Left ventricle myocardium inferior (tissue), 1 donor: ENCODE measurements around the gene IGFBP7. TPM values are rescaled to one million over a fixed set of nuclear protein-coding genes. Genes with fewer than 3 reads are reported as not detected.

ENCODE experiments used
- DNase-seq: peaks from one replicate; pipeline ENCODE4 v3.0.0-alpha.2; 2020
- H3K27ac ChIP-seq: fragments of 200-600 bp; replicated peaks from 2 replicates; pipeline ENCODE4 v1.8.0; 2021
- H3K27me3 ChIP-seq: fragments of 200-600 bp; 2 replicates; pipeline ENCODE4 v1.8.0; 2021; ENCODE audit warnings: low read depth
- H3K36me3 ChIP-seq: fragments of 200-600 bp; 2 replicates; pipeline ENCODE4 v1.8.0; 2021
- H3K4me1 ChIP-seq: fragments of 200-600 bp; 2 replicates; pipeline ENCODE4 v1.8.0; 2021
- H3K4me3 ChIP-seq: fragments of 200-600 bp; 2 replicates; pipeline ENCODE4 v1.8.0; 2021; ENCODE audit warnings: mild to moderate bottlenecking, moderate library complexity
- H3K9me3 ChIP-seq: fragments of 200-600 bp; replicated peaks from 2 replicates; pipeline ENCODE4 v1.8.0; 2021
- intact Hi-C: fragments of 100-400 bp; cut with micrococcal nuclease; formaldehyde crosslinking; loops from one replicate; pipeline ENCODE4 v1.11.0; 2022
- total RNA-seq: library from RNA; stranded (reverse); fragmentation: NEBNext Ultra II Directional; extraction: Animal tissue kit (Norgen Biotek cat#: 25700); gene quantifications from one replicate; pipeline ENCODE4 v1.2.1, GENCODE V29; 2021
- TF ChIP-seq, protein P1 (sequence below): fragments of 200-600 bp; IDR thresholded peaks from 2 replicates; pipeline ENCODE4 v1.8.0; 2021; ENCODE audit warnings: antibody characterized with exemption, mild to moderate bottlenecking, borderline replicate concordance
- donor health status: DM: no; HTN: yes; CAD: no; lungs with severe emphysema.

IGFBP7 gene
- total RNA-seq, 1 donor from 2014 or later: 698 TPM

DNA sequence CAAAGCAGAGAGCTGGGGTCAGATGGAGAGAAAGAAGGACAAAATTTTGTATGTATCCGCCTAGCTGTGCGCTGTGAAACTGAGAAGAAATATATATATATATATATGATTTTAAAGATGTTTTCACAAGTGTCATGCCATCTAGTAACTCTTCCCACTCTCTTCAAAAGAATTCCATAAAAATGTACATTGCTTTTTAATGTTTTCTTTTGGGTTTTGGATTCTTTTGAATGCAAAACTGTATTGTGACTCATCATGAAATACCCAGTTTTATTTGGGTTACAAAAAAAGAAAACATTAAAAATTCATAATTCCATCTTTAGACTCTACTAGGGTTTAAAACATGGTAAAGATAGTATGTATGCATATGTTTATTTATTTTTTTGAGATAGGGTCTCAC is 34.3 kb upstream of the IGFBP7 start:
- H3K4me3 ChIP-seq: no peak overlapping the region
- no peak for DNase-seq
- intact Hi-C loops: no loop called here
- H3K9me3 ChIP-seq: no peaks in the 10 kb centered on the region
- no peaks in the 10 kb centered on the region for H3K4me1 ChIP-seq
- no peak overlapping the region for H3K27ac ChIP-seq
- H3K36me3 ChIP-seq: no peaks in the 10 kb centered on the region
- TF ChIP-seq, protein P1, sequence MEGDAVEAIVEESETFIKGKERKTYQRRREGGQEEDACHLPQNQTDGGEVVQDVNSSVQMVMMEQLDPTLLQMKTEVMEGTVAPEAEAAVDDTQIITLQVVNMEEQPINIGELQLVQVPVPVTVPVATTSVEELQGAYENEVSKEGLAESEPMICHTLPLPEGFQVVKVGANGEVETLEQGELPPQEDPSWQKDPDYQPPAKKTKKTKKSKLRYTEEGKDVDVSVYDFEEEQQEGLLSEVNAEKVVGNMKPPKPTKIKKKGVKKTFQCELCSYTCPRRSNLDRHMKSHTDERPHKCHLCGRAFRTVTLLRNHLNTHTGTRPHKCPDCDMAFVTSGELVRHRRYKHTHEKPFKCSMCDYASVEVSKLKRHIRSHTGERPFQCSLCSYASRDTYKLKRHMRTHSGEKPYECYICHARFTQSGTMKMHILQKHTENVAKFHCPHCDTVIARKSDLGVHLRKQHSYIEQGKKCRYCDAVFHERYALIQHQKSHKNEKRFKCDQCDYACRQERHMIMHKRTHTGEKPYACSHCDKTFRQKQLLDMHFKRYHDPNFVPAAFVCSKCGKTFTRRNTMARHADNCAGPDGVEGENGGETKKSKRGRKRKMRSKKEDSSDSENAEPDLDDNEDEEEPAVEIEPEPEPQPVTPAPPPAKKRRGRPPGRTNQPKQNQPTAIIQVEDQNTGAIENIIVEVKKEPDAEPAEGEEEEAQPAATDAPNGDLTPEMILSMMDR: no peak
- H3K27me3 ChIP-seq: no peaks in the 10 kb centered on the region

DNA sequence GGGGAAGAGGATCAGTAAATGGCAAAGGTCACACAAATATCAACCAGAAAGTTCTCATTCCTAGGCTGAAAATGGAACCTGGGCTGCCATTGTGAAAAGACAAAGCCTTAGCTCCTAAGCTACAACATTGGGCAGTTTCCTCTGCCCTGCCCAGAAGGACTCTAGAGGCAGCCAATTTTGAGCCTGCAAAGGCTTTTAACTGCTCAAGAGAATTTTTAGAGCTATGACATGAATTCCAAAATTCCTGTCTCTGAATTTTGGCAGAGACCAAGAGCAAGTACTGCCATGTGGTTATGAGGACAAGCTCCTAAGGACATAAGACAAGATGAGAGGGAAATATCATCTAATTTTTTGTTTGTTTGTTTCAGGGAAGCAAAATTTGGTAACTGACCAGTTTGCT is 29.6 kb upstream of the IGFBP7 start:
- intact Hi-C loops: no loop called here
- Histone ChIP-seq H3K36me3 (no peaks in the 10 kb centered on the region), H3K27me3 (no peaks in the 10 kb centered on the region), H3K27ac (no peak overlapping the region), H3K4me3 (no peak overlapping the region), H3K4me1 (no peaks in the 10 kb centered on the region), H3K9me3 (no peaks in the 10 kb centered on the region)
- TF ChIP-seq, protein P1: no peak
- no peak for DNase-seq

DNA sequence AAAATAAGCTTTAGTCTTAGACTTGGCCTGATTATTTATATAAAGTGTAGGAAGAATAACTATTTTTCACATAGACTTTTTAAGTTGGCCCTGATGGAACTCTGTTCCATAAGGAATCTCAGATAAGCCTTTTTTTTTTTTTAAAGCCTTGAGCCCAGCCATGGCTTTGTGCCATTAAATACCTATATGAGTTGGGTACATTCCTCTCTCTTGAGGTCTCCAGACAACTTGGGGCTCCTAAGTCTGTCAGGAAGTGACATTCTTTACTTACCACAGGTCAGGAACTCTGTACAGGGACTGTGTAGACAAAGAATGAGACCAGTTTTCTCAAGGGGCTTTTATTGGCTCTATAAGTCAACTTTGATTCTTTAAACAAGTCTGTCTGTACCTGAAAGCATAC is 27.1 kb upstream of the IGFBP7 start:
- H3K4me3 ChIP-seq: no peak overlapping the region
- H3K4me1 ChIP-seq: peaks cover under 1% of the 10 kb centered on the region
- no peaks in the 10 kb centered on the region for H3K36me3 ChIP-seq
- no peak overlapping the region for H3K27ac ChIP-seq
- no peaks in the 10 kb centered on the region for H3K27me3 ChIP-seq
- TF ChIP-seq, protein P1: no peak
- intact Hi-C loops: no loop called here
- no peak for DNase-seq
- H3K9me3 ChIP-seq: no peaks in the 10 kb centered on the region

GRCh38 chr4:57136281-57136680 is 26.1 kb upstream of the IGFBP7 start:
- Histone ChIP-seq H3K4me3 (no peak overlapping the region), H3K27ac (no peak overlapping the region), H3K9me3 (no peaks in the 10 kb centered on the region), H3K4me1 (peaks cover 5% of the 10 kb centered on the region), H3K36me3 (no peaks in the 10 kb centered on the region), H3K27me3 (no peaks in the 10 kb centered on the region)
- intact Hi-C loops: no loop called here
- no peak for DNase-seq
- TF ChIP-seq, protein P1: no peak

DNA sequence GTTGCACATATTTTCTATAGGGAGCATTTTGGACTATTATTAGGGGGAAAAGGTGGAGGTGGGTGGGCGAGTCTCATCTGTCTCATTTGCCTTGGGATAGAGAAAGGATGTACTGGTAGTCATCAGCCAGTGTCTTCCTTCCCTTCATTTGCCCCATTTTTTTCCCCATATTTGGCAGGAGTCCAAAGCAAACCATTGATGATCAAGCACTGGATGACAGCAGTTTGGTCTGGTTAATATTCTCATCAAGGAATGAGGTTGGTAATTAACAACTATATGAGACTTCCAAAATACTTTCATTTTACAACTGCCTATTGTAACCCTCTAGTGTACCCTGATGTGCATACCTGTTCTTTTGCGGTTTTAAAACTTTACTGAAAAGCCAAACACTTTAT is 22.6 kb upstream of the IGFBP7 start:
- peaks cover 3% of the 10 kb centered on the region for H3K9me3 ChIP-seq
- H3K27me3 ChIP-seq: no peaks in the 10 kb centered on the region
- no peaks in the 10 kb centered on the region for H3K36me3 ChIP-seq
- DNase-seq: no peak
- peaks cover 5% of the 10 kb centered on the region for H3K4me1 ChIP-seq
- TF ChIP-seq, protein P1: no peak
- H3K4me3 ChIP-seq: no peak overlapping the region
- intact Hi-C loops: no loop called here
- H3K27ac ChIP-seq: no peak overlapping the region
